Cerebellar cortex (tissue), 1 donor: Measurements from ENCODE around the gene PCDH8.

Experiments used
- DNase-seq: peaks from one replicate; pipeline ENCODE4 v3.0.0-alpha.2; 2015; ENCODE audit warnings: low spot score

Gene PCDH8

GRCh38 chr13:52848455-52849195, at the start of gene PCDH8:
Gene PCDH8 (minus strand): TSS chr13:52848640. CDS start chr13:52848436, 204 bp downstream.
- peak; percentile 53 for DNase-seq

- DNase-seq: peak; percentile 10
Observed at GRCh38 chr13:52896827-52897659, 48.6 kb upstream of the PCDH8 start.

GRCh38 chr13:52894413-52894812, 46.0 kb upstream of the PCDH8 start:
- DNase-seq: no peak

GRCh38 chr13:52892925-52893324, 44.5 kb upstream of the PCDH8 start:
- no peak for DNase-seq

GRCh38 chr13:52891706-52892105, 43.3 kb upstream of the PCDH8 start:
- DNase-seq: no peak

- no peak for DNase-seq
Observed at GRCh38 chr13:52887165-52887564, 38.7 kb upstream of the PCDH8 start.

- no peak for DNase-seq
Observed at GRCh38 chr13:52885141-52885540, 36.7 kb upstream of the PCDH8 start.

- no peak for DNase-seq
Observed at GRCh38 chr13:52884429-52885010, 36.1 kb upstream of the PCDH8 start.

GRCh38 chr13:52882785-52883184, 34.3 kb upstream of the PCDH8 start:
- DNase-seq: no peak

GRCh38 chr13:52879950-52880741, 31.7 kb upstream of the PCDH8 start:
- DNase-seq: no peak

- DNase-seq: no peak
Observed at GRCh38 chr13:52878831-52879230, 30.4 kb upstream of the PCDH8 start.

GRCh38 chr13:52870143-52870542, 21.7 kb upstream of the PCDH8 start:
- DNase-seq: no peak

- DNase-seq: no peak
Observed at GRCh38 chr13:52869621-52870020, 21.2 kb upstream of the PCDH8 start.

GRCh38 chr13:52869050-52869449, 20.6 kb upstream of the PCDH8 start:
- DNase-seq: no peak

- no peak for DNase-seq
Observed at GRCh38 chr13:52868190-52868589, 19.8 kb upstream of the PCDH8 start.

- DNase-seq: no peak
Observed at GRCh38 chr13:52864941-52865340, 16.5 kb upstream of the PCDH8 start.

- peak; percentile 7 for DNase-seq
Observed at GRCh38 chr13:52862358-52863206, 14.1 kb upstream of the PCDH8 start.

GRCh38 chr13:52852444-52852843, 4.0 kb upstream of the PCDH8 start:
- DNase-seq: no peak

GRCh38 chr13:52851137-52851962, 2.9 kb upstream of the PCDH8 start:
- DNase-seq: peak; percentile 17
